ENCODE results near the gene DACH1.

DACH1 gene

DNA sequence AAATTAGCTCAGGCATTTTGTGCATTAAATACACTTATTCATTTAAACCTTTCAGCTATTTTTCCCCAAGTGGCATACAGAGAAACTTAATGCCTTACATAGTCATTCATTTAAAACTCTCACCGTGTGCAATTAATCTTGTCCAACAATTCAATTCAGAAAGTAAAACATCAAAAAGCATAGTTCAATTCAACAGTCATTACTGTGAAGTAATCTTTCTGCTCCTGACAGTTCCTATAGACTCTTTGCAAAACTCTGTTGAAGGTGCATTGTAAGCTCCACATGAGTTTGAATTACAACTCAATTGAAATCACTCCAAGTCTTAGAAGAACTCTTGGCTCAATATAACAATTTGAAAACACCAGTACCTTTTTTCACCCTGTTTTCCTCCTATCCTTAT lies 228.3 kb downstream of the DACH1 start:
- no peaks in the 10 kb centered on the region for H3K27me3 Mint-ChIP-seq
- H3K27ac Mint-ChIP-seq (ENCODE audit: low read depth), result no peak overlapping the region
- H3K4me3 Mint-ChIP-seq, result no peak overlapping the region
- H3K36me3 Mint-ChIP-seq (ENCODE audit: insufficient read depth), result no peaks in the 10 kb centered on the region
- no peaks in the 10 kb centered on the region for H3K4me1 Mint-ChIP-seq
- H3K9me3 Mint-ChIP-seq, result peaks cover 16% of the 10 kb centered on the region
- ATAC-seq (replicated peaks; ENCODE audit: extremely low read depth, poor library complexity, severe bottlenecking) (no peak), DNase-seq (ENCODE audit: low spot score in 2 of 2) (no peak)

GRCh38 chr13:71634602-71635443 lies 232.2 kb downstream of the DACH1 start:
- peaks cover 13% of the 10 kb centered on the region for H3K9me3 Mint-ChIP-seq

DNA sequence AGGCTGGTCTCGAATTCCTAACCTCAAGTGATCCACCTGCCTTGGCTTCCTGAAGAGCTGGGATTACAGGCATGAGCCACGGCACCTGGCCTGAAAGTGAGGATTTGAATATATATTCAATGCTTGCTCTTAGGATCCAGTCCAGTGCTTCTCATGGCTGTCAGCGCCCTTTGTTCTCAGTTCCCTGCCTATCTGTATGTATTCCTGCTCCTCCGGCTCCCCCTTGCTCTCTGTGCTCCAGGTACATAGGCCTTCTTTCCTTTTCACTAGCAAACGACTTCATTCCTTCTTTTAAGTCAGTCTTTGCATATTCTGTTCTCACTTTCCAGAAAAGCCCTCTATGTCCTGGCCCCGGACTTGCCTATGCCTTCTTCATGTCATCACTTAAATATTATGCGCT lies 232.8 kb downstream of the DACH1 start:
- no peak for ATAC-seq (replicated peaks; ENCODE audit: extremely low read depth, poor library complexity, severe bottlenecking)
- Mint-ChIP-seq H3K27ac (ENCODE audit: low read depth) (no peak overlapping the region), H3K36me3 (ENCODE audit: insufficient read depth) (peaks cover 2% of the 10 kb centered on the region)

More at GRCh38 chr13:71634602-71635443, 232.2 kb downstream of the DACH1 start:
- DNase-seq (ENCODE audit: low spot score in 2 of 2) (no peak), ATAC-seq (replicated peaks; ENCODE audit: extremely low read depth, poor library complexity, severe bottlenecking) (no peak)
- H3K27ac Mint-ChIP-seq (ENCODE audit: low read depth), result no peak overlapping the region
- H3K27me3 Mint-ChIP-seq, result no peaks in the 10 kb centered on the region
- peaks cover 2% of the 10 kb centered on the region for H3K36me3 Mint-ChIP-seq (ENCODE audit: insufficient read depth)
- H3K4me1 Mint-ChIP-seq, result no peaks in the 10 kb centered on the region
- H3K4me3 Mint-ChIP-seq, result no peak overlapping the region

GRCh38 chr13:71632721-71633120 lies 234.3 kb downstream of the DACH1 start:
- H3K4me1 Mint-ChIP-seq, result no peaks in the 10 kb centered on the region
- peaks cover 18% of the 10 kb centered on the region for H3K9me3 Mint-ChIP-seq
- H3K4me3 Mint-ChIP-seq, result no peak overlapping the region
- H3K27me3 Mint-ChIP-seq, result no peaks in the 10 kb centered on the region
- no peak overlapping the region for H3K27ac Mint-ChIP-seq (ENCODE audit: low read depth)
- DNase-seq (ENCODE audit: low spot score in 2 of 2), result no peak
- H3K36me3 Mint-ChIP-seq (ENCODE audit: insufficient read depth), result peaks cover 2% of the 10 kb centered on the region
- no peak for ATAC-seq (replicated peaks; ENCODE audit: extremely low read depth, poor library complexity, severe bottlenecking)

More for the DNA sequence above, 232.8 kb downstream of the DACH1 start:
- no peak for DNase-seq (ENCODE audit: low spot score in 2 of 2)
- Mint-ChIP-seq H3K4me3 (no peak overlapping the region), H3K9me3 (peaks cover 16% of the 10 kb centered on the region), H3K4me1 (no peaks in the 10 kb centered on the region), H3K27me3 (no peaks in the 10 kb centered on the region)

DNA sequence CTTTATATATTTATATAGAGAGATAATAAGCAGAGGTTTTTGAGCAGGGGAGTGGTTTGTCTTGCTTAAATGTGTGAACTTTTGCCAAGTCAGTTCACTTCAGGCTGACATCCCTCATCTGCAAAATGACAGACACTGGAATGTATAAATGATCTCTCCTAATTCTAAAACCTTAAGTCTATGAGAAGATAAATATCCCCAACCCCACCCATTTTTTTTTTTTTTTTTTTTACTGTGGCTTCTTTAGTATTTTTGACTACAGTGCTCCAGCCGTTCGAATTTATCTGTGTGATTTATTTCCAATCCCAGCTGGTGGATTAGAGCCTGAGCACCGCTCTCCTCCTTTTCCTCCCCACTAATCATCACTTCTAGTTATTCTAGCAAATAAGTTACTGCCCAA lies 234.8 kb downstream of the DACH1 start:
- no peaks in the 10 kb centered on the region for H3K4me1 Mint-ChIP-seq
- no peak overlapping the region for H3K27ac Mint-ChIP-seq (ENCODE audit: low read depth)
- peaks cover 2% of the 10 kb centered on the region for H3K36me3 Mint-ChIP-seq (ENCODE audit: insufficient read depth)
- no peak overlapping the region for H3K4me3 Mint-ChIP-seq
- H3K9me3 Mint-ChIP-seq, result peaks cover 18% of the 10 kb centered on the region
- no peak for DNase-seq (ENCODE audit: low spot score in 2 of 2)
- no peaks in the 10 kb centered on the region for H3K27me3 Mint-ChIP-seq
- no peak for ATAC-seq (replicated peaks; ENCODE audit: extremely low read depth, poor library complexity, severe bottlenecking)

GRCh38 chr13:71629167-71629566 lies 237.8 kb downstream of the DACH1 start:
- Mint-ChIP-seq H3K36me3 (ENCODE audit: insufficient read depth) (peaks cover 2% of the 10 kb centered on the region), H3K27me3 (no peaks in the 10 kb centered on the region), H3K4me1 (no peaks in the 10 kb centered on the region), H3K4me3 (no peak overlapping the region), H3K27ac (ENCODE audit: low read depth) (no peak overlapping the region), H3K9me3 (peaks cover 12% of the 10 kb centered on the region)
- DNase-seq (ENCODE audit: low spot score in 2 of 2), result no peak
- ATAC-seq (replicated peaks; ENCODE audit: extremely low read depth, poor library complexity, severe bottlenecking), result no peak

GRCh38 chr13:71626421-71627117 lies 240.4 kb downstream of the DACH1 start:
- Mint-ChIP-seq H3K27ac (ENCODE audit: low read depth) (no peak overlapping the region), H3K36me3 (ENCODE audit: insufficient read depth) (no peaks in the 10 kb centered on the region), H3K9me3 (peaks cover 11% of the 10 kb centered on the region), H3K27me3 (no peaks in the 10 kb centered on the region), H3K4me1 (no peaks in the 10 kb centered on the region), H3K4me3 (no peak overlapping the region)
- ATAC-seq (replicated peaks; ENCODE audit: extremely low read depth, poor library complexity, severe bottlenecking), result no peak
- DNase-seq (ENCODE audit: low spot score in 2 of 2), result no peak

GRCh38 chr13:71625694-71626093 lies 241.3 kb downstream of the DACH1 start:
- Mint-ChIP-seq H3K27ac (ENCODE audit: low read depth) (no peak overlapping the region), H3K4me3 (no peak overlapping the region), H3K36me3 (ENCODE audit: insufficient read depth) (no peaks in the 10 kb centered on the region), H3K27me3 (no peaks in the 10 kb centered on the region), H3K4me1 (no peaks in the 10 kb centered on the region), H3K9me3 (peaks cover 11% of the 10 kb centered on the region)
- ATAC-seq (replicated peaks; ENCODE audit: extremely low read depth, poor library complexity, severe bottlenecking), result no peak
- no peak for DNase-seq (ENCODE audit: low spot score in 2 of 2)

DNA sequence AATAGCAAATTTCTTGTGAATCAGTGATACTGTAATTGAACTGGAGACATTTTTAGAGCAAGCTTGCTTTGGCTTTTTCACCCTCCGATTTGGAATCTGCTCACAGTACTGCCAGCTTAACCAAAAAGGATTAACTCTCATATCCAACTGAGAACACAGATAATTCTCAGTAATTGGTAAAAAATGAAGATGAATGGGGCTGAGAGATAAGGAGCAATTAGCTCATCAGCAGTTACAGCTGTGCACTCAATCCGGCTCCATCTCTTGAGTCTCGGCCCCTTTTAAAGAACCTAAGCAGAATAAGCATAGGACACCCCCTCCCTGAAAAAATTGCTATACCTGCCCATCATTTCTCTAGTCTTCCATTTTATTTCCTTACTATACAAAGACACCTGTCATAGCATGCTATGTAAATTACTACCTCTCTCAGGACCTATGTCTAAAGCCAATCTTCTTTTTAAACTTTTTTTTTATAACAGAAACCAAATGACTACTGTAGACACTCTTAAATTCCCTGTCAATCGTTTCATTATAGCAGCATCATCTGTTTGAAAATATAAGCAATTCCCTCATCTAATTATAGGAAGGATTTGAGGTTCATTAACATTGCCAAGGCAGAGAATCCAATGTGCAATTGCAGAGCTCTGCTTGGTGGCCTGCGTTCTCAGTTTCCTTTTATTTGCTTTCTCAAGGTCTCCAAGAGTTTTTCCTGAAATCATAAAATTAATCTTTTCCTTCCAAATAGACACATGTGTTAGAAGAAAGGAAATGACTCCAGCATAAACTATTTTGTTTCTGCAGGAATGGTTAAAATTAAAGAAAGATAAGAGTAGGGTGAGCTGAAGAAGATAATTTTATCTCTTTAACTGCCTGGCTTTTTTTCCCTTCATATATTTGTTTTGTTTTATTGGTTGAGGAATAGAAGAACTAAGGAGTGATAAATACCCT lies 242.1 kb downstream of the DACH1 start:
- ATAC-seq (replicated peaks; ENCODE audit: extremely low read depth, poor library complexity, severe bottlenecking) (no peak), DNase-seq (ENCODE audit: low spot score in 2 of 2) (no peak)
- Mint-ChIP-seq H3K9me3 (peaks cover 11% of the 10 kb centered on the region), H3K27me3 (no peaks in the 10 kb centered on the region), H3K36me3 (ENCODE audit: insufficient read depth) (no peaks in the 10 kb centered on the region), H3K4me3 (no peak overlapping the region), H3K27ac (ENCODE audit: low read depth) (no peak overlapping the region), H3K4me1 (no peaks in the 10 kb centered on the region)

GRCh38 chr13:71621174-71622124 lies 245.6 kb downstream of the DACH1 start:
- H3K27me3 Mint-ChIP-seq, result no peaks in the 10 kb centered on the region
- H3K9me3 Mint-ChIP-seq, result peaks cover 8% of the 10 kb centered on the region
- H3K4me3 Mint-ChIP-seq, result no peak overlapping the region
- ATAC-seq (replicated peaks; ENCODE audit: extremely low read depth, poor library complexity, severe bottlenecking), result no peak
- no peak overlapping the region for H3K27ac Mint-ChIP-seq (ENCODE audit: low read depth)
- no peak for DNase-seq (ENCODE audit: low spot score in 2 of 2)
- H3K4me1 Mint-ChIP-seq, result no peaks in the 10 kb centered on the region
- peaks cover 1% of the 10 kb centered on the region for H3K36me3 Mint-ChIP-seq (ENCODE audit: insufficient read depth)

DNA sequence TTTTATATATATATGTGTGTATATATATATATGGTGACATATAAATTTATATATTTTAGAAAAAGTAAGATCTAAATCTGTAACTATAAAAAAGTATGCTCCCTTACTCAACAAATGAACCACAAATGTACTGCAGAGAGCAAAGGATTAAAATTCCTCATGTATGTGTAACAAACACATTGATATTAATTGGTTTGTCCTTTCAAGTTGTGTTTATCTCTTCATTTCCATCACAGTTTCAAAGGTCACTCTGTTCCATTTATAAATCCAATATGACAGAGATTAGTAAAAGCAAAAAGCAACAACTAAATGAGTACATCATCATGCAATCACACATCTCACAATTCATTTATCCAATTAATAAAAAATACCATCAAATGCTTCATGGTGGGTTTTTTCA lies 247.9 kb downstream of the DACH1 start:
- H3K4me3 Mint-ChIP-seq, result no peak overlapping the region
- H3K9me3 Mint-ChIP-seq, result peaks cover 13% of the 10 kb centered on the region
- H3K27me3 Mint-ChIP-seq, result no peaks in the 10 kb centered on the region
- ATAC-seq (replicated peaks; ENCODE audit: extremely low read depth, poor library complexity, severe bottlenecking), result no peak
- H3K4me1 Mint-ChIP-seq, result no peaks in the 10 kb centered on the region
- peaks cover 1% of the 10 kb centered on the region for H3K36me3 Mint-ChIP-seq (ENCODE audit: insufficient read depth)
- DNase-seq (ENCODE audit: low spot score in 2 of 2), result no peak
- H3K27ac Mint-ChIP-seq (ENCODE audit: low read depth), result no peak overlapping the region
